Measurements from ENCODE around the gene CASZ1.

The CASZ1 gene

DNA sequence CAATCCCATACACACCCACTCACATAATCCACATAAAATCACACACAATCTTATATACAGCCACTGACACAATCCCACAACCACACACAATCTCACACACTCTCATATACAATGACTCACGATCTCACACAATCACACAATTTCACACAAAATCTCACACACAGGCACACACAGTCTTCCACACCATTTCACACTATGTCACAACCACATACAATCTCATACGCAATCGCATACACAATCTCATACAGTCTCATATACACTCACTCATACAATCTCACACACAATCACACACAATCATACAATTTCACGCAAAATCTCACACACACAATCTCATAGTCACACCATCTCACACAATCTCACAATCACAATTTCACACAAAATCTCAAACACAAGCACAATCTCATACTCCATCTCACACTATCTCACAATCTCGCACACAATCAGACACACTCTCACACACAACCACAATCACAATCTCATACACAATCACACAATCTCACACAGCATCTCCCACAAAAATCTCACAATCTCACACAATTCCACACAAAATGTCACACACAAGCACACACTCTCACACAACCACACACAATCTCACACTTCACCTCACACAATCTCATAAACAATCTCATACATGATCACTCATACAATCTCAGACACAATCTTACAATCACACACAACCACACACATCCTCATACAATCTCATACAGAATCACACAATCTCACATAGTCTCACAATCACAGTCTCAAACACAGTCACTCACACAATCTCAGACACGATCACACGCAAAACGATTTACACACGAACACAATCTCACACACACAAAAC is 18.5 kb downstream of the CASZ1 start:
- H3K27me3 ChIP-seq (ENCODE audit: control insufficient read depth, insufficient read depth, low read length) = no peaks in the 10 kb centered on the region
- no peaks in the 10 kb centered on the region for H3K36me3 ChIP-seq (ENCODE audit: control insufficient read depth, low read depth, low read length)
- H3K9me3 ChIP-seq (ENCODE audit: control insufficient read depth, low read depth, low read length) = no peaks in the 10 kb centered on the region
- H3K9ac ChIP-seq (ENCODE audit: low read length) = no peak overlapping the region
- H3K4me3 ChIP-seq (ENCODE audit: low read length) = no peak overlapping the region
- H3K4me1 ChIP-seq (ENCODE audit: control insufficient read depth, low read depth, low read length) = no peaks in the 10 kb centered on the region
- no peak overlapping the region for H3K27ac ChIP-seq (ENCODE audit: low read length)

- H3K4me3 ChIP-seq (ENCODE audit: low read length) = no peak overlapping the region
- H3K27me3 ChIP-seq (ENCODE audit: control insufficient read depth, insufficient read depth, low read length) = no peaks in the 10 kb centered on the region
- no peak overlapping the region for H3K9ac ChIP-seq (ENCODE audit: low read length)
- H3K4me1 ChIP-seq (ENCODE audit: control insufficient read depth, low read depth, low read length) = no peaks in the 10 kb centered on the region
- H3K36me3 ChIP-seq (ENCODE audit: control insufficient read depth, low read depth, low read length) = no peaks in the 10 kb centered on the region
- H3K27ac ChIP-seq (ENCODE audit: low read length) = no peak overlapping the region
- H3K9me3 ChIP-seq (ENCODE audit: control insufficient read depth, low read depth, low read length) = no peaks in the 10 kb centered on the region
These were observed 20.1 kb downstream of the CASZ1 start for GRCh38 chr1:10776190-10776905.

DNA sequence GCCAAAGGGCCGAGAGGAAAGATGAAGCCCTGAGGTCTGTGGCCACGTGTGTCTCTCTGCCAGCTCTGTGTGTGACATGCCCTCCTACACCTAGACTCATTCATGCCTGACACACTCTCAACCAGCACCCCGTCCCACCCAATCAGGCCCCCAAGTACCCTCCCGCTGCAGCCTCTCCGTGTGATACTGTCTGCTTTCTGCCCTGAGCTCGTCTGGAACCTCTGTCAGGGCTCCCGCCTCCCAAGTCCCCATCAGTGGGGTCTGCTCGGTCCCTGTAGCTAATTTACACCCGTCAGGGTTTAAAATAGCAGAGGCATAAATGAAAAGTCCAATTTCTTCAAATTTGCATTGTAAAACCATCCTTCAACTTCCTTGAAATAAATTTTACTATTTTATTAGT is 20.7 kb downstream of the CASZ1 start:
- no peak overlapping the region for H3K27ac ChIP-seq (ENCODE audit: low read length)

DNA sequence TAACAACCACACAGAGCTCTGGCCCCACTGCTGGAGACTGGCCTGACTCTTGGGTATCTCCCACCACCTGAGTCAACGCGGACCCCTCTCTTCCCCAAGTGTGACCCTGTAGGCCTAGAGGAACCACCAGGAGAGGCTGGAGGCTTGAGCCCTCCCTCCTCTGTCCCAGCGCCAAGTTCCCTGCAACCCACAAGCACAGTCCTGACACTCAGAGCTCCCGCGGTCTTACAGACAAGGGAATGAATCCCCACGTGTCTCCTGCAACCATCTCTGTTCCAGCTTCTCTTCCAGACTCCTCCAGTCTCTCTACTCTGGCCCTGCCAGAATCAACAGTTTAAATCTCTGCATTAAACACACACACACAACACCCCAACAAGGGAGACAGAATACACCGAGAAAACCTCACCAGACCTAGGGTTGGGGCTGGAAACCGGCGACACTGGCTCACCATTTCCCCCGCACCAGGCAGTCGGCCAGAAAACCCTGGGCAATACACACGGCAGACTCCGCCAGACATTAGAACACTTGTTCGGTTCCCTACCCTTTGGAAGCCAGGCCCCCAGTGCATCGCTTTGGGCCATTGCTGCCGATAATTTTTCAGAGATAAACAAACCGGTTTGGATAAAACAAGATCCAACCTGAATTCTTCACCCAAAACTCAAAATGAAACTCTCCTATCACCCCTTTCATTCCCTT is 21.7 kb downstream of the CASZ1 start:
- Histone ChIP-seq H3K27ac (ENCODE audit: low read length) (no peak overlapping the region), H3K36me3 (ENCODE audit: control insufficient read depth, low read depth, low read length) (no peaks in the 10 kb centered on the region)

More for the DNA sequence above, 20.7 kb downstream of the CASZ1 start:
- H3K4me1 ChIP-seq (ENCODE audit: control insufficient read depth, low read depth, low read length) = no peaks in the 10 kb centered on the region
- H3K36me3 ChIP-seq (ENCODE audit: control insufficient read depth, low read depth, low read length) = no peaks in the 10 kb centered on the region
- no peaks in the 10 kb centered on the region for H3K9me3 ChIP-seq (ENCODE audit: control insufficient read depth, low read depth, low read length)
- H3K9ac ChIP-seq (ENCODE audit: low read length) = no peak overlapping the region
- no peak overlapping the region for H3K4me3 ChIP-seq (ENCODE audit: low read length)
- H3K27me3 ChIP-seq (ENCODE audit: control insufficient read depth, insufficient read depth, low read length) = no peaks in the 10 kb centered on the region

DNA sequence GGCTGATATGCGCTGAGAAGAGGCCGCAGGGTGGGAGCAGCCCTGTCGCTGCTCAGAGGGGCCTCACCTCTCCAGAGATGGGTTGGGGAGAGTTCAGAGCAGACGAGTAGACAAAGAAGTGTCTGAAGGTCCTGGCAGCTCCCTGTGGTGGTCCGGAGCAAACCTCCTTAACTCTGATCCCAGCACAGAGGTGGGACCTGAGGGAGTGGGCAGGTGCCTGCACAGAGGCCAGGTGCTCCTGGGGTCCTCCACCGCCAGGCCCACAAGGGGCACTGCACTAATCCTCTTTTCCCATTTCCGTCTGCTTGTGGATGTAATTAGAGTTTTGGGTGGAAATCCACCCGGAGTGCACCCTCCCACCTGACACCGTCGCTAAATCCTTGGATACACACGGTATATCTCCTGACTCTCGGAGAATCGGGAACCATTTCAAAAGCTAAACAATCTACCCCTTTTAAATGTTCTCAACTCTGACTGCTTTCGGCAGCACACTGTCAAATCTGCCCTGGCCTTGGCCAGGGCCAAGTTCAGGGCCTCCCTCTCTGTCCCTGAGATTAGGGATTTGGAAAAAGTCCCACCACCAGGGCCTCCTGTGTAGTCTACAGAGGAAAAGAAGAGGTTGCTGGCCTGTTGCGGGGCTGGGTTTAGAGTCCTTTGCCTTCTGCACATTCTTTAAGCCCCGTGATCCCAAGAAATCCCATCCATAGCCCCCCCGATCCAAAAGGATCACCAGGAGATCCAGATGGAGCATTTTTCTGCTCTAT is 22.4 kb downstream of the CASZ1 start:
- H3K27me3 ChIP-seq (ENCODE audit: control insufficient read depth, insufficient read depth, low read length) = no peaks in the 10 kb centered on the region

More for the DNA sequence above, 21.7 kb downstream of the CASZ1 start:
- no peak overlapping the region for H3K9ac ChIP-seq (ENCODE audit: low read length)
- H3K27me3 ChIP-seq (ENCODE audit: control insufficient read depth, insufficient read depth, low read length) = no peaks in the 10 kb centered on the region
- H3K9me3 ChIP-seq (ENCODE audit: control insufficient read depth, low read depth, low read length) = no peaks in the 10 kb centered on the region
- H3K4me1 ChIP-seq (ENCODE audit: control insufficient read depth, low read depth, low read length) = no peaks in the 10 kb centered on the region
- no peak overlapping the region for H3K4me3 ChIP-seq (ENCODE audit: low read length)

GRCh38 chr1:10773376-10773775 is 23.1 kb downstream of the CASZ1 start:
- Histone ChIP-seq H3K9me3 (ENCODE audit: control insufficient read depth, low read depth, low read length) (no peaks in the 10 kb centered on the region), H3K4me3 (ENCODE audit: low read length) (no peak overlapping the region), H3K9ac (ENCODE audit: low read length) (no peak overlapping the region), H3K27me3 (ENCODE audit: control insufficient read depth, insufficient read depth, low read length) (no peaks in the 10 kb centered on the region), H3K4me1 (ENCODE audit: control insufficient read depth, low read depth, low read length) (no peaks in the 10 kb centered on the region), H3K27ac (ENCODE audit: low read length) (no peak overlapping the region), H3K36me3 (ENCODE audit: control insufficient read depth, low read depth, low read length) (no peaks in the 10 kb centered on the region)

More for the DNA sequence above, 22.4 kb downstream of the CASZ1 start:
- Histone ChIP-seq H3K36me3 (ENCODE audit: control insufficient read depth, low read depth, low read length) (no peaks in the 10 kb centered on the region), H3K27ac (ENCODE audit: low read length) (no peak overlapping the region), H3K9ac (ENCODE audit: low read length) (no peak overlapping the region), H3K9me3 (ENCODE audit: control insufficient read depth, low read depth, low read length) (no peaks in the 10 kb centered on the region), H3K4me1 (ENCODE audit: control insufficient read depth, low read depth, low read length) (no peaks in the 10 kb centered on the region), H3K4me3 (ENCODE audit: low read length) (no peak overlapping the region)

DNA sequence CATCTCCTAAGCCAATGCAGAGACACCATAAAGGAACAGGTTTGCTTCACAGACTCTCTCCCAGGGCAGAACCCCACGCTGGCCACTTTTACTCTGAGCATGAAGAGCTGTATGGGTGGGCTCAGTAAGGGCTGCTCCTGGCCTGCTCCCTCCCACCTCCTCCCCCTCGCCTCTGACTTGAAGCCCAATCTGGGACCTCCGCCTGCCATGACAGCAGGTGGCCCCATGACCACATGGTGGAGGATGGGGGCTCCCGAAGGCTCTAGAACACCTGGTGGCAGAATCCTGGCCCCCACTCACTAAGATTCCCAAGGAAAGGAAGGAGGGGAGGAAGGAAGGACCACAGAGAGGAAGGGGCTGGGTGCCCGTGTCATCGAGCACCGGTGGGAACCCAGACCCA is 23.7 kb downstream of the CASZ1 start:
- no peaks in the 10 kb centered on the region for H3K36me3 ChIP-seq (ENCODE audit: control insufficient read depth, low read depth, low read length)
- no peaks in the 10 kb centered on the region for H3K4me1 ChIP-seq (ENCODE audit: control insufficient read depth, low read depth, low read length)
- no peak overlapping the region for H3K27ac ChIP-seq (ENCODE audit: low read length)
- H3K27me3 ChIP-seq (ENCODE audit: control insufficient read depth, insufficient read depth, low read length) = no peaks in the 10 kb centered on the region
- H3K4me3 ChIP-seq (ENCODE audit: low read length) = no peak overlapping the region
- H3K9me3 ChIP-seq (ENCODE audit: control insufficient read depth, low read depth, low read length) = no peaks in the 10 kb centered on the region
- no peak overlapping the region for H3K9ac ChIP-seq (ENCODE audit: low read length)

DNA sequence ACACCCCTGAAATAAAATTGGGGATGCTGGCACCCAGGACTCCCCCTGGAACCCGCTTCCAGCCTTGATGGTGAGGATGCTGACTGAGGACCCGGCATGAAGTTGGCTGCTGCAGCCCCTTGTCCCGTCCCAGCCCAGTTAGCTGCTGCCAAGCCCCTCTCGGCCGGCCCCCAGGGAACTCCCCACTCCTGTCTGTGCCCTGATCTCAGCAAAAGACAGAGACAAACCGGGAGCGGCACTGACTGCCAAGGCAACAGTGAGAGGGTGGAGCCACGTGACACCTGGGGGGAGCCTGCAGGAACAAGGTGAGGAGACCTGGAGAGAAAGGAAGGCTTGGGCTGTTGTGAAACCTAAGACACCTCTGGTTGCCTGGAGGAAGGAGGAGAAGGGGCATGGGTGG is 24.7 kb downstream of the CASZ1 start:
- no peak overlapping the region for H3K9ac ChIP-seq (ENCODE audit: low read length)
- no peaks in the 10 kb centered on the region for H3K27me3 ChIP-seq (ENCODE audit: control insufficient read depth, insufficient read depth, low read length)
- no peak overlapping the region for H3K4me3 ChIP-seq (ENCODE audit: low read length)
- H3K4me1 ChIP-seq (ENCODE audit: control insufficient read depth, low read depth, low read length) = no peaks in the 10 kb centered on the region
- no peak overlapping the region for H3K27ac ChIP-seq (ENCODE audit: low read length)
- H3K36me3 ChIP-seq (ENCODE audit: control insufficient read depth, low read depth, low read length) = no peaks in the 10 kb centered on the region
- no peaks in the 10 kb centered on the region for H3K9me3 ChIP-seq (ENCODE audit: control insufficient read depth, low read depth, low read length)

GRCh38 chr1:10768552-10768951 is 27.9 kb downstream of the CASZ1 start:
- Histone ChIP-seq H3K36me3 (ENCODE audit: control insufficient read depth, low read depth, low read length) (no peaks in the 10 kb centered on the region), H3K27ac (ENCODE audit: low read length) (no peak overlapping the region), H3K27me3 (ENCODE audit: control insufficient read depth, insufficient read depth, low read length) (no peaks in the 10 kb centered on the region), H3K9ac (ENCODE audit: low read length) (no peak overlapping the region), H3K4me3 (ENCODE audit: low read length) (no peak overlapping the region), H3K4me1 (ENCODE audit: control insufficient read depth, low read depth, low read length) (no peaks in the 10 kb centered on the region), H3K9me3 (ENCODE audit: control insufficient read depth, low read depth, low read length) (no peaks in the 10 kb centered on the region)

DNA sequence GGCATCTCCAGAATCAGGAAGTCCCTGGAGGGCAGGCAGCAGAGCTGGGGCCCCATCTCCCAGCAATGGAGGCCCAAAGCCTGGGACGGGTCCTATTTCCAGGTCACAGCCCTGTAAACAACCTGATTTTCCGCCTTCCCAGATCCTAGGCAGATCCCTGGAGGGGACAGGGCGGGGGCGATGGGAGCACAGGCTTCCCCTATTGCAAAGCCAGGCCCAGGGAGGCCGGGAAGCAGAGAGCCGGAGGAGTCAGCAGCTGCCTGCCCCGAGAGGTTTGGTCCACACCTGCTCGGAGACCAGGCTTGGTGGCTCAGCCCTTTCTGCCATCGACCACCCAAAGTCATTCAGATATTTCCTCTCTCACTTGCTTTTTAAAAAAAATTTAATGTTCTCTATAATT is 29.2 kb downstream of the CASZ1 start:
- H3K27me3 ChIP-seq (ENCODE audit: control insufficient read depth, insufficient read depth, low read length) = no peaks in the 10 kb centered on the region
- H3K4me3 ChIP-seq (ENCODE audit: low read length) = no peak overlapping the region
- no peaks in the 10 kb centered on the region for H3K36me3 ChIP-seq (ENCODE audit: control insufficient read depth, low read depth, low read length)
- H3K9ac ChIP-seq (ENCODE audit: low read length) = no peak overlapping the region
- H3K27ac ChIP-seq (ENCODE audit: low read length) = no peak overlapping the region
- no peaks in the 10 kb centered on the region for H3K4me1 ChIP-seq (ENCODE audit: control insufficient read depth, low read depth, low read length)
- no peaks in the 10 kb centered on the region for H3K9me3 ChIP-seq (ENCODE audit: control insufficient read depth, low read depth, low read length)

Data from iPS-18a (cell line).